IMR-90 (cell line): ENCODE measurements around the gene IGF2BP3. TPM values are rescaled to one million over a fixed set of nuclear protein-coding genes. Genes with fewer than 3 reads are reported as not detected.
A peak's percentile ranks its signal among the peaks of the same experiment; 100 is the strongest.

Source experiments
- ATAC-seq: fragments of 200-7000 bp; cut with Tn5 transposase; 2 replicates; pipeline ENCODE4 v1.9.1; 2020; ENCODE audit warnings: low read depth, mild to moderate bottlenecking, moderate library complexity
- BruUV-seq: library from RNA; stranded (reverse); fragments of 400-500 nt; replicated peaks from 2 replicates; lab custom pipeline; 2021; lab: Mats Ljungman, UMichigan
- CTCF ChIA-PET: fragments of 300-600 bp; formaldehyde crosslinking; extraction: SDS; loops from one replicate; lab custom pipeline; 2021; ENCODE audit warnings: antibody characterized with exemption; lab: Yijun Ruan, JAX
- POLR2A ChIA-PET: fragments of 300-600 bp; sonication (Branson Sonifier 250); formaldehyde crosslinking; loops from one replicate; lab custom pipeline; 2022; ENCODE audit warnings: antibody characterized with exemption; ENCODE audit not compliant: unreplicated experiment; lab: Charles Lee
- DNase-seq: peaks from one replicate; pipeline ENCODE4 v3.0.0; 2013
- H2AFZ ChIP-seq: replicated peaks from 2 replicates; pipeline ENCODE3; 2013; ENCODE audit warnings: low read length, mild to moderate bottlenecking; ENCODE audit not compliant: poor library complexity
- H2AK5ac ChIP-seq: 2 replicates; pipeline ENCODE4 v1.6.1; 2013; ENCODE audit warnings: low read depth, low read length, inconsistent platforms
- H2AK9ac ChIP-seq: replicated peaks from 2 replicates; pipeline ENCODE3; 2013; ENCODE audit warnings: mild to moderate bottlenecking, low read depth, low read length, moderate library complexity; ENCODE audit not compliant: poor library complexity
- H2BK120ac ChIP-seq: 2 replicates; pipeline ENCODE4 v1.6.1; 2013; ENCODE audit warnings: low read depth, low read length, inconsistent platforms
- H2BK15ac ChIP-seq: 3 replicates; pipeline ENCODE4 v1.6.1; 2013; ENCODE audit warnings: low read depth, low read length, inconsistent platforms
- H2BK20ac ChIP-seq: 2 replicates; pipeline ENCODE4 v1.6.1; 2013; ENCODE audit warnings: low read depth, mild to moderate bottlenecking, inconsistent platforms, low read length, moderate library complexity
- H2BK5ac ChIP-seq: 2 replicates; pipeline ENCODE4 v1.6.1; 2013; ENCODE audit warnings: mild to moderate bottlenecking, low read depth, low read length, inconsistent platforms; ENCODE audit not compliant: poor library complexity, severe bottlenecking
- H3K14ac ChIP-seq: replicated peaks from 2 replicates; pipeline ENCODE4 v1.6.1; 2013; ENCODE audit warnings: low read depth, low read length, inconsistent platforms
- H3K18ac ChIP-seq: 2 replicates; pipeline ENCODE4 v1.6.1; 2013; ENCODE audit warnings: low read depth, low read length, control low read depth
- H3K23ac ChIP-seq: 2 replicates; pipeline ENCODE4 v1.6.1; 2013; ENCODE audit warnings: low read depth, low read length, inconsistent platforms
- H3K27ac ChIP-seq: 2 replicates; pipeline ENCODE4 v1.5.1; 2013; ENCODE audit warnings: mild to moderate bottlenecking, control low read depth, low read length; ENCODE audit not compliant: insufficient read depth
- H3K27me3 ChIP-seq: 2 replicates; pipeline ENCODE4 v1.6.1; 2013; ENCODE audit warnings: low read length; ENCODE audit not compliant: control insufficient read depth, insufficient read depth
- H3K36me3 ChIP-seq: 2 replicates; pipeline ENCODE4 v1.6.1; 2013; ENCODE audit warnings: low read length, mixed read lengths; ENCODE audit not compliant: control insufficient read depth, insufficient read depth
- H3K4ac ChIP-seq: 2 replicates; pipeline ENCODE4 v1.6.1; 2013; ENCODE audit warnings: low read depth, low read length, inconsistent platforms
- H3K4me1 ChIP-seq: 2 replicates; pipeline ENCODE4 v1.6.1; 2013; ENCODE audit warnings: low read length, mixed read lengths; ENCODE audit not compliant: control insufficient read depth, insufficient read depth
- H3K4me2 ChIP-seq: 2 replicates; pipeline ENCODE4 v1.6.1; 2013; ENCODE audit warnings: low read depth, mild to moderate bottlenecking, control low read depth, low read length, moderate library complexity
- H3K4me3 ChIP-seq: 2 replicates; pipeline ENCODE4 v1.5.1; 2013; ENCODE audit warnings: low read depth, mild to moderate bottlenecking, control low read depth, low read length, moderate library complexity; ENCODE audit not compliant: insufficient read depth
- H3K56ac ChIP-seq: 2 replicates; pipeline ENCODE4 v1.6.1; 2013; ENCODE audit warnings: low read length, inconsistent platforms; ENCODE audit not compliant: insufficient read depth; ENCODE audit errors: extremely low read depth
- H3K79me1 ChIP-seq, 2 experiments: 2 replicates each; pipeline ENCODE4 v1.6.1; 2013; ENCODE audit warnings: low read length in 2 of 2, inconsistent platforms in 1 of 2, low read depth in 1 of 2
- H3K9ac ChIP-seq: 2 replicates; pipeline ENCODE4 v1.6.1; 2013; ENCODE audit warnings: low read depth, low read length, control low read depth
- H3K9me1 ChIP-seq: 2 replicates; pipeline ENCODE4 v1.6.1; 2013; ENCODE audit warnings: low read length, inconsistent platforms; ENCODE audit not compliant: insufficient read depth
- H3K9me3 ChIP-seq: 2 replicates; pipeline ENCODE4 v1.6.1; 2013; ENCODE audit warnings: low read length; ENCODE audit not compliant: control insufficient read depth, insufficient read depth
- H4K20me1 ChIP-seq: 2 replicates; pipeline ENCODE4 v1.6.1; 2013; ENCODE audit warnings: low read length, inconsistent platforms; ENCODE audit not compliant: insufficient read depth
- H4K5ac ChIP-seq: 2 replicates; pipeline ENCODE4 v1.6.1; 2013; ENCODE audit warnings: mild to moderate bottlenecking, low read depth, low read length, control low read depth
- H4K8ac ChIP-seq, 2 experiments: 2 replicates each; pipeline ENCODE4 v1.6.1; 2013; ENCODE audit warnings: low read depth in 2 of 2, low read length in 2 of 2, control low read depth in 1 of 2, inconsistent platforms in 1 of 2
- H4K91ac ChIP-seq: 2 replicates; pipeline ENCODE4 v1.6.1; 2013; ENCODE audit warnings: low read depth, low read length, inconsistent platforms; ENCODE audit not compliant: insufficient read depth
- BHLHE40 ChIP-seq: fragments of 150-350 bp; IDR thresholded peaks from 2 replicates; pipeline ENCODE4 v1.6.1; 2016; ENCODE audit warnings: mild to moderate bottlenecking, low read depth, low read length
- FOS ChIP-seq: fragments of 150-350 bp; IDR thresholded peaks from 2 replicates; pipeline ENCODE4 v1.6.1; 2016; ENCODE audit warnings: low read depth, low read length
- WGBS, 2 experiments: methylation state at CpG; one replicate each; pipeline versions ENCODE4 v1.1.5 to v1.1.7; 2013; ENCODE audit warnings: missing lambda C conversion rate in 2 of 2; ENCODE audit not compliant: insufficient read length in 1 of 2; ENCODE audit errors: extremely low coverage in 2 of 2; 5-methylcytosine and 5-hydroxymethylcytosine counted together
- dilution Hi-C: fragments of 300-500 bp; cut with HindIII; formaldehyde crosslinking; loops from one replicate; pipeline ENCODE4 v1.14.3; 2018; ENCODE audit warnings: low sequenced_read_pairs; ENCODE audit not compliant: unreplicated experiment
- in situ Hi-C: fragments of 300-500 bp; cut with MboI; formaldehyde crosslinking; loops from 3 replicates; pipeline ENCODE4 v1.14.3; 2019; ENCODE audit warnings: low sequenced_read_pairs, inconsistent platforms, mixed read lengths
- intact Hi-C: fragments of 100-400 bp; cut with micrococcal nuclease; formaldehyde crosslinking; loops from 2 replicates; pipeline ENCODE4 v1.10.0; 2022
- polyA plus RNA-seq, 3 experiments: library from polyadenylated mRNA; depleted of rRNA; stranded (reverse); fragments of >200 nt; gene quantifications; 2 replicates each; pipeline ENCODE4 v1.2.3, GENCODE V29; 2012; ENCODE audit warnings: low replicate concordance in 1 of 3
- total RNA-seq: library from RNA; depleted of rRNA; stranded (reverse); fragments of >200 nt; gene quantifications from 2 replicates; pipeline ENCODE4 v1.2.3, GENCODE V29; 2012
- TF ChIP-seq, protein P1 (sequence below): conservative IDR thresholded peaks from 2 replicates; pipeline ENCODE4 v1.5.1; 2012; ENCODE audit warnings: mild to moderate bottlenecking, low read depth, low read length, improper control_type of control experiment

Gene IGF2BP3
- total and polyA plus RNA-seq, 2 of the 4 experiments (the other 2 are of a cell fraction): 50.9 to 59.3 TPM

DNA sequence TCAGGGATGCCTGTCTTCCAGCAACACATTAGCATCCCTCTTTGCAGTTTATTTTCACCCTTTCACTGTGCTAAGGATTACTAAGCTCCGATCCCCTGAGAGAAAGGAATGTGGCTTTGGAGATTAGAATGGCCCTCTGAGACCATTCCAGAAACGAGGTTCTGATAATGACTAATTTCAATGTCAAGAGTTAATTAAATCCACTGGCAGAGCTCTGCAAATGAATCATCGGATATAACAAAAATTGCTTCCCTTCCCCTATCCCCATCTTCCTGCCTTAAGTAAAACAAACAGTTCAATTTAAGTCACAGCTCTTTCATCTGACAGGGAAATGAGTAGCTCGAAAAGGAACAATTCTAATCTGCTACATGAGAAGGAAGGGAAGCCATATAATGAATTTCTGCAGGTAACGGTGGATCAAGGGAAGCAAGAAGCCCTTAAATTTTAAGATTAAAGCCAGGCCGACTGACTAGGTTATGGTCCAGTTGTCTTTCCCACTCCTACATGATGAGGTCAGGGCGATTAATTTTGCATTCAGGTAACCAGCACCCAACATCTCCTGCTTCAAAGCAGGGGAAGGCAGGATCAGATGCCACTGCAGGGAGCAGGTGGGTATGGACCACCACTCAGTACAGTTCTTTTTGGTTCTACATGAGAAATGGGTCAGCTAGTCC lies 120.7 kb downstream of the IGF2BP3 start:
- BruUV-seq: no TSS peak
- peak overlapping the region; percentile 87 for H3K4ac ChIP-seq
- peak overlapping the region; percentile 89 for H2BK5ac ChIP-seq
- H3K27ac ChIP-seq: peak overlapping the region; percentile 72
- H4K20me1 ChIP-seq: peaks cover 4% of the 10 kb centered on the region; the same call in 1 of the 2 replicates
- TF ChIP-seq, protein P1, sequence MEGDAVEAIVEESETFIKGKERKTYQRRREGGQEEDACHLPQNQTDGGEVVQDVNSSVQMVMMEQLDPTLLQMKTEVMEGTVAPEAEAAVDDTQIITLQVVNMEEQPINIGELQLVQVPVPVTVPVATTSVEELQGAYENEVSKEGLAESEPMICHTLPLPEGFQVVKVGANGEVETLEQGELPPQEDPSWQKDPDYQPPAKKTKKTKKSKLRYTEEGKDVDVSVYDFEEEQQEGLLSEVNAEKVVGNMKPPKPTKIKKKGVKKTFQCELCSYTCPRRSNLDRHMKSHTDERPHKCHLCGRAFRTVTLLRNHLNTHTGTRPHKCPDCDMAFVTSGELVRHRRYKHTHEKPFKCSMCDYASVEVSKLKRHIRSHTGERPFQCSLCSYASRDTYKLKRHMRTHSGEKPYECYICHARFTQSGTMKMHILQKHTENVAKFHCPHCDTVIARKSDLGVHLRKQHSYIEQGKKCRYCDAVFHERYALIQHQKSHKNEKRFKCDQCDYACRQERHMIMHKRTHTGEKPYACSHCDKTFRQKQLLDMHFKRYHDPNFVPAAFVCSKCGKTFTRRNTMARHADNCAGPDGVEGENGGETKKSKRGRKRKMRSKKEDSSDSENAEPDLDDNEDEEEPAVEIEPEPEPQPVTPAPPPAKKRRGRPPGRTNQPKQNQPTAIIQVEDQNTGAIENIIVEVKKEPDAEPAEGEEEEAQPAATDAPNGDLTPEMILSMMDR: no peak
- TF ChIP-seq FOS (0 out of 2 replicates have a peak, but pooled peaks have one; percentile 34), BHLHE40 (peak; percentile 48)
- peaks cover 24 to 75% of the 10 kb centered on the region in 2 experiments for H3K79me1 ChIP-seq
- H4K5ac ChIP-seq: peak overlapping the region; percentile 53; the same call in 1 of the 2 replicates
- peaks cover 12% of the 10 kb centered on the region for H3K36me3 ChIP-seq
- H3K23ac ChIP-seq: peak overlapping the region; percentile 82
- H3K9me3 ChIP-seq: no peaks in the 10 kb centered on the region
- no peak overlapping the region for H2AFZ ChIP-seq
- H3K9ac ChIP-seq: peak overlapping the region; percentile 45; the same call in 1 of the 2 replicates
- peak overlapping the region; percentile 79 for H2AK9ac ChIP-seq
- H2AK5ac ChIP-seq: peak overlapping the region; percentile 97
- CTCF ChIA-PET: interaction anchor here (0.8 kb wide), 2 partner anchors 81 to 1620 kb away, joined by 3 read pairs; no protein-coding TSS in a partner anchor
- H2BK15ac ChIP-seq: peak overlapping the region; percentile 72
- H4K91ac ChIP-seq: peak overlapping the region; percentile 88
- dilution Hi-C loops (no loop called here), in situ Hi-C loops (no loop called here), intact Hi-C loops (no loop called here)
- POLR2A ChIA-PET: no interaction called here
- peak; percentile 65 for ATAC-seq
- peak overlapping the region; percentile 77; the same call in 1 of the 2 replicates for H3K18ac ChIP-seq
- DNase-seq: peak; percentile 90
- H3K9me1 ChIP-seq: peaks cover 31% of the 10 kb centered on the region
- peak overlapping the region; percentile 25; the same call in 1 of the 2 replicates for H3K56ac ChIP-seq
- H4K8ac ChIP-seq: peak overlapping the region; percentile 7 to 72; a peak in 3 of 4 replicates
- H2BK20ac ChIP-seq: peak overlapping the region; percentile 98
- no CpG with 5 or more reads among the region's 7 CpGs for WGBS, 2 experiments
- H3K4me3 ChIP-seq: no peak overlapping the region
- H3K14ac ChIP-seq: peak overlapping the region; percentile 85
- peak overlapping the region; percentile 71 for H3K4me2 ChIP-seq
- peak overlapping the region; percentile 87 for H2BK120ac ChIP-seq
- H3K27me3 ChIP-seq: no peaks in the 10 kb centered on the region
- H3K4me1 ChIP-seq: peaks cover 24% of the 10 kb centered on the region
